ENCODE measurements around the gene TEX9.
"Not testable (repeated sequence)": the region's sequence is repeated elsewhere in the genome, so short reads cannot be mapped to it uniquely, and the experiment has no call there.

Gene TEX9

GRCh38 chr15:56397325-56397724, 32.1 kb downstream of the TEX9 start:
- H3K4me3 ChIP-seq (ENCODE audit: low read length); H3K36me3 ChIP-seq (ENCODE audit: insufficient read depth, low read length); H3K9me3 ChIP-seq (ENCODE audit: insufficient read depth, low read depth, low read length); H3K27me3 ChIP-seq (ENCODE audit: insufficient read depth, low read length); H3K9ac ChIP-seq (ENCODE audit: low read depth, low read length); H3K4me1 ChIP-seq (ENCODE audit: insufficient read depth, low read length): not testable (repeated sequence)
- 80% methylated on average over 3 of the region's 3 CpGs for WGBS
- H3K27ac ChIP-seq (ENCODE audit: low read depth, low read length): peak overlapping the region; percentile 41; the same call in 1 of the 2 replicates

- not testable (repeated sequence) for H3K4me3 ChIP-seq (ENCODE audit: low read length); H3K9me3 ChIP-seq (ENCODE audit: insufficient read depth, low read depth, low read length); H3K36me3 ChIP-seq (ENCODE audit: insufficient read depth, low read length); H3K27ac ChIP-seq (ENCODE audit: low read depth, low read length); H3K4me1 ChIP-seq (ENCODE audit: insufficient read depth, low read length); H3K27me3 ChIP-seq (ENCODE audit: insufficient read depth, low read length); H3K9ac ChIP-seq (ENCODE audit: low read depth, low read length)
- 98% methylated on average over 11 of the region's 11 CpGs for WGBS
These were observed 34.0 kb downstream of the TEX9 start for GRCh38 chr15:56399209-56399608.

- H3K27ac ChIP-seq (ENCODE audit: low read depth, low read length): no peak overlapping the region
- no peak overlapping the region for H3K4me3 ChIP-seq (ENCODE audit: low read length)
- H3K9ac ChIP-seq (ENCODE audit: low read depth, low read length): no peak overlapping the region
- no peaks in the 10 kb centered on the region for H3K36me3 ChIP-seq (ENCODE audit: insufficient read depth, low read length)
- no peaks in the 10 kb centered on the region for H3K9me3 ChIP-seq (ENCODE audit: insufficient read depth, low read depth, low read length)
- H3K4me1 ChIP-seq (ENCODE audit: insufficient read depth, low read length): no peaks in the 10 kb centered on the region
- H3K27me3 ChIP-seq (ENCODE audit: insufficient read depth, low read length): no peaks in the 10 kb centered on the region
These were observed 45.5 kb downstream of the TEX9 start for GRCh38 chr15:56410721-56411120.

GRCh38 chr15:56411122-56411749, 46.0 kb downstream of the TEX9 start:
- no peak overlapping the region for H3K9ac ChIP-seq (ENCODE audit: low read depth, low read length)
- no peaks in the 10 kb centered on the region for H3K36me3 ChIP-seq (ENCODE audit: insufficient read depth, low read length)
- no peak overlapping the region for H3K27ac ChIP-seq (ENCODE audit: low read depth, low read length)
- no peaks in the 10 kb centered on the region for H3K9me3 ChIP-seq (ENCODE audit: insufficient read depth, low read depth, low read length)
- no peak overlapping the region for H3K4me3 ChIP-seq (ENCODE audit: low read length)
- no peaks in the 10 kb centered on the region for H3K27me3 ChIP-seq (ENCODE audit: insufficient read depth, low read length)
- 93% methylated on average over 2 of the region's 2 CpGs for WGBS
- H3K4me1 ChIP-seq (ENCODE audit: insufficient read depth, low read length): no peaks in the 10 kb centered on the region

- WGBS: no CpG with 5 or more reads among the region's 1 CpG
- H3K27ac ChIP-seq (ENCODE audit: low read depth, low read length); H3K4me1 ChIP-seq (ENCODE audit: insufficient read depth, low read length); H3K9ac ChIP-seq (ENCODE audit: low read depth, low read length); H3K36me3 ChIP-seq (ENCODE audit: insufficient read depth, low read length); H3K27me3 ChIP-seq (ENCODE audit: insufficient read depth, low read length); H3K9me3 ChIP-seq (ENCODE audit: insufficient read depth, low read depth, low read length); H3K4me3 ChIP-seq (ENCODE audit: low read length): not testable (repeated sequence)
These were observed 48.0 kb downstream of the TEX9 start for GRCh38 chr15:56413114-56413733.

GRCh38 chr15:56425276-56425675, 60.0 kb downstream of the TEX9 start:
- no peak overlapping the region for H3K4me3 ChIP-seq (ENCODE audit: low read length)
- H3K4me1 ChIP-seq (ENCODE audit: insufficient read depth, low read length): no peaks in the 10 kb centered on the region
- H3K27ac ChIP-seq (ENCODE audit: low read depth, low read length): no peak overlapping the region
- H3K9ac ChIP-seq (ENCODE audit: low read depth, low read length): no peak overlapping the region
- peaks cover 4% of the 10 kb centered on the region for H3K36me3 ChIP-seq (ENCODE audit: insufficient read depth, low read length)
- H3K9me3 ChIP-seq (ENCODE audit: insufficient read depth, low read depth, low read length): no peaks in the 10 kb centered on the region
- no peaks in the 10 kb centered on the region for H3K27me3 ChIP-seq (ENCODE audit: insufficient read depth, low read length)

GRCh38 chr15:56425976-56426375, 60.8 kb downstream of the TEX9 start:
- Histone ChIP-seq H3K36me3 (ENCODE audit: insufficient read depth, low read length) (peaks cover 4% of the 10 kb centered on the region), H3K27me3 (ENCODE audit: insufficient read depth, low read length) (no peaks in the 10 kb centered on the region)
- WGBS: 98% methylated on average over 1 of the region's 1 CpG

GRCh38 chr15:56428821-56429458, 63.7 kb downstream of the TEX9 start:
- Histone ChIP-seq H3K4me3 (ENCODE audit: low read length) (no peak overlapping the region), H3K36me3 (ENCODE audit: insufficient read depth, low read length) (peaks cover 4% of the 10 kb centered on the region), H3K27me3 (ENCODE audit: insufficient read depth, low read length) (no peaks in the 10 kb centered on the region), H3K27ac (ENCODE audit: low read depth, low read length) (no peak overlapping the region), H3K4me1 (ENCODE audit: insufficient read depth, low read length) (no peaks in the 10 kb centered on the region), H3K9ac (ENCODE audit: low read depth, low read length) (no peak overlapping the region), H3K9me3 (ENCODE audit: insufficient read depth, low read depth, low read length) (no peaks in the 10 kb centered on the region)
- WGBS: no CpG with 5 or more reads among the region's 2 CpGs

More at GRCh38 chr15:56425976-56426375, 60.8 kb downstream of the TEX9 start:
- Histone ChIP-seq H3K9ac (ENCODE audit: low read depth, low read length) (no peak overlapping the region), H3K9me3 (ENCODE audit: insufficient read depth, low read depth, low read length) (no peaks in the 10 kb centered on the region), H3K4me3 (ENCODE audit: low read length) (no peak overlapping the region), H3K27ac (ENCODE audit: low read depth, low read length) (no peak overlapping the region), H3K4me1 (ENCODE audit: insufficient read depth, low read length) (no peaks in the 10 kb centered on the region)

GRCh38 chr15:56432304-56432703, 67.1 kb downstream of the TEX9 start:
- Histone ChIP-seq H3K9ac (ENCODE audit: low read depth, low read length) (no peak overlapping the region), H3K4me1 (ENCODE audit: insufficient read depth, low read length) (no peaks in the 10 kb centered on the region), H3K27me3 (ENCODE audit: insufficient read depth, low read length) (no peaks in the 10 kb centered on the region), H3K9me3 (ENCODE audit: insufficient read depth, low read depth, low read length) (no peaks in the 10 kb centered on the region), H3K36me3 (ENCODE audit: insufficient read depth, low read length) (peaks cover 4% of the 10 kb centered on the region), H3K4me3 (ENCODE audit: low read length) (no peak overlapping the region), H3K27ac (ENCODE audit: low read depth, low read length) (no peak overlapping the region)
- over 99% methylated on average over 4 of the region's 5 CpGs for WGBS

GRCh38 chr15:56440214-56440770, 75.1 kb downstream of the TEX9 start:
- H3K9ac ChIP-seq (ENCODE audit: low read depth, low read length): no peak overlapping the region
- no peaks in the 10 kb centered on the region for H3K4me1 ChIP-seq (ENCODE audit: insufficient read depth, low read length)
- no peak overlapping the region for H3K4me3 ChIP-seq (ENCODE audit: low read length)
- H3K9me3 ChIP-seq (ENCODE audit: insufficient read depth, low read depth, low read length): peaks cover 5% of the 10 kb centered on the region; the same call in 1 of the 2 replicates
- no peaks in the 10 kb centered on the region for H3K27me3 ChIP-seq (ENCODE audit: insufficient read depth, low read length)
- H3K27ac ChIP-seq (ENCODE audit: low read depth, low read length): no peak overlapping the region
- WGBS: 90% methylated on average over 1 of the region's 1 CpG
- H3K36me3 ChIP-seq (ENCODE audit: insufficient read depth, low read length): peaks cover 12% of the 10 kb centered on the region

- H3K9me3 ChIP-seq (ENCODE audit: insufficient read depth, low read depth, low read length): peaks cover 5% of the 10 kb centered on the region; the same call in 1 of the 2 replicates
- H3K27me3 ChIP-seq (ENCODE audit: insufficient read depth, low read length): no peaks in the 10 kb centered on the region
- no peaks in the 10 kb centered on the region for H3K4me1 ChIP-seq (ENCODE audit: insufficient read depth, low read length)
- H3K4me3 ChIP-seq (ENCODE audit: low read length): no peak overlapping the region
- peaks cover 12% of the 10 kb centered on the region for H3K36me3 ChIP-seq (ENCODE audit: insufficient read depth, low read length)
- no peak overlapping the region for H3K27ac ChIP-seq (ENCODE audit: low read depth, low read length)
- no peak overlapping the region for H3K9ac ChIP-seq (ENCODE audit: low read depth, low read length)
- WGBS: 100% methylated on average over 1 of the region's 3 CpGs
These were observed 77.1 kb downstream of the TEX9 start for GRCh38 chr15:56442354-56442753.

Measured in HUES64 (cell line).